ENCODE data around the gene DSCAML1.
"Not testable (repeated sequence)": the region's sequence is repeated elsewhere in the genome, so short reads cannot be mapped to it uniquely, and the experiment has no call there.

The DSCAML1 gene

DNA sequence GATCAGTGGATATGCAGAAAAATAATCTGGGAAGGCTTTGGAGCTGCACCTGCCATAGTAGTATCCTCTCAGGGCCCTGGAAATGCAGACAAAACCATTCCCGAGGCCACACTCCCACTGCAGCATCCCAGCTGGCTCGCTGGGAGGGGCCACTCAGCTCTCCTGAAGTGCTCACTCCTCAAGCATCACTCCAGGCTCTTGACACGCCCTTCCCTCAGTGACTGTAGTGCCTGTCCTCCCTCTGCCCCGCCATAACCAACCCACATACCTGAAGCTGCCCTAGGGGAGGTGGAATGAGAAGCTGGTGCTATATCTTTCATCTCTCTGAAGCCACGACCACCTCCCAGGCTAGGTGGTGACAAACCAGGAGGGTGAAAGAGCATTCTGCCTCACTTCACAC, 4.8 kb downstream of the DSCAML1 start:
- DNase-seq, result no peak

DNA sequence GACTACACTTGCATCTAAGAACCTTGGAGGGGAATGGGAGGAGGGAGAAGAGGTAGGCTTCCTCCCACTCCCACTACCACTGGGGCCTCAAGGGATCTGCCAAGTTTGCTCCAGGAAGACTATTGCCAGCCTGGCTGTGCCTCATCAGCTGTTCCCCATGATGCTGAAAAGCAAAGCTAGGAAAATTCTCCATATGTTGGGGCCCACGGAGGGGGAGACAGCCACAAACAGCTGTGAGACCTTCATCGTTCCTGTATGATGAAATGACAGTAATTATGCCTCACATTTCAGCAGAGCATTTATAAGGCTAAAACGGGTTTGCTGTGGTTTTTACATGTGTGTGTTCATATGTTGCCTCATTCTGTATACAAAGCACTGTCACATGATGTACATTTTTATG, 6.7 kb downstream of the DSCAML1 start:
- no peak for DNase-seq

DNA sequence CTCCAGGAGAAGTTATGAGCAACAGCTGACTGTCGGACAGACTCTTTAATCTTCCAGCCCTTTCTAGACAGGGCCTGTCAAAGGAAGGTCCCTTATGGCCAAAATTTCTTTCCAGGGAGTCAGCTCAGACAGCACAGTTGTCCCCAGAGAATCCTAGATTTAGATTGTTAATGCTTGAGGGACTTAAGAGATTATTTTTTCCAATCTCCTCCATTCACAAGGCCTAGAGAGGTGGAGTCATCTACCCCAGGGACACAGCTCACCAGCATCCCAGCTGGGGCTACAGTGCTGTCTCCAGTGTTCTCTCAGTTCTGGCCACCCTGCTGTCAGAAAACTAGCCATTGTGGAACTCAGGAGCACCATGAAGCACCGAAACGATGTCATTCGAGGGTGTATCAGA, 7.8 kb downstream of the DSCAML1 start:
- no peak for DNase-seq

DNA sequence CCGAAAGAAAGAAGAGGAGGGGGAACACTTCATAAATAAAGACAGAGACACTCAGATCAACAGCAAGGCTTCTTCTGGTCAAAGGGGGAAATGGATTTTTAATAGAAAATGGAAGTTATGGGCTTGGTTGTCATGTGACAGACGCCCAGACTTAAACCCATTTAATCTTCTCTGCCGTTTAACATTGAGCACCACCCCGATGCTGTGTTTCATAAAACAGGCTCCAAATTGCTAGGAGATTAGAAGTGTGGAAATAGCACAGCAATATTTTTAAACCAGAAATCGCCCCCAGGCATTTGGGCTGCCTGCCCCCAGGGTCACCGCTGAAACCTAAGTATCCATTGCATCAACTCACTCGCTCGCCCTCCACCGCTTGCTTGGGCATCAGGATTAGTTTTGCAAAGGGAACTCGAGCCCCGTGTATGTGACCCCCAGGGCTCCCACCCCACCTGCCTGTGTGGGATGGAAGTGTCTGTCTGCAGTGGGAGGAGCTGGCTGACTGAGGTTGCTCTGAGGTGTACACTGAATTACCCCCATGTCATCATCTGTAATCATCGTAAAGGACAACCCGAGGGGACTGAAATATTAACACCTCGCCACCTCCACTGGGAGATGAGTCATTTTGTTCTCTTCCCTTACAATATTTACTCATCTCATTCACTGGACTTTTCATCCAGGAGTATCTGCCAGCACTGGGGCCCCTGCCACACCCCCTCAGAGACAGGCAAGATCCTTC, 10.7 kb downstream of the DSCAML1 start:
- no peak for DNase-seq

DNA sequence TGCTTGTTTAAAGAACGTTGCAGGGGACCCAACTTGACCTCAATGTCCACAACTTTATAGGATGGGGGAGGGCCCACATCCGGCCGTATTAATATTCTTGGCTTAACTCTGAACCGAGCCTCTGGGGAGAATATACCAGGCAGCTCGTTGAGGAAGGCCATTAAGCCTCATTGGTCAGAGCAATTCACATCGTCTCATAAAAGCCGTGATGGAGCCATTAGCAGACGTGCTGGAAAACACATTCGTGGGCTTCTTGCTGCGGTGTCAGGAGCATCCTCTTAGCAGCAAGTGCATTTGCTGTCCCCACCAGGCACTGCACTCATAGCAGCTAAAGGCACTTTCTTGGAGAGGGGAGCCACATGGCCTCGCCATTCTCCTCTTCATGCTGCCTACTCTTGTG, 14.9 kb downstream of the DSCAML1 start:
- DNase-seq, result no peak

DNA sequence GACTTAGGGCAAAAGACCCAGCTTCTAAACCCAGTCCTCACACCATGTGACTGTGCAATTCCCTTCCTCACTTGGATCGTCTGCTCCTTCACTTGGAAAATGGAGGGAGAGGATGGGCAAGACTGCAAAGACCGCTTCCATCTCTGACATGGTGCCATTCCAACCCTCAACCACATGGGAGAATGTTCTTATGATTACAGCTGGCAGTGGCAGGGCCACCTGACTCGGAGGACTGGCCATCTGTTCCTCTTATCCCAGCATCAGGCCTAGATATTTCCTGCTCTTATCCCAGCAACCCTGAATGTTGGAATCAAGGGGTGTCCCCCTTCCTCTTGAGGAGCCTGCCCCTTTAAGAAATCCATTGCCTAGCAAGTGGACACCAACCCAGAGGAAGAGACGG, 15.4 kb downstream of the DSCAML1 start:
- no peak for DNase-seq

DNA sequence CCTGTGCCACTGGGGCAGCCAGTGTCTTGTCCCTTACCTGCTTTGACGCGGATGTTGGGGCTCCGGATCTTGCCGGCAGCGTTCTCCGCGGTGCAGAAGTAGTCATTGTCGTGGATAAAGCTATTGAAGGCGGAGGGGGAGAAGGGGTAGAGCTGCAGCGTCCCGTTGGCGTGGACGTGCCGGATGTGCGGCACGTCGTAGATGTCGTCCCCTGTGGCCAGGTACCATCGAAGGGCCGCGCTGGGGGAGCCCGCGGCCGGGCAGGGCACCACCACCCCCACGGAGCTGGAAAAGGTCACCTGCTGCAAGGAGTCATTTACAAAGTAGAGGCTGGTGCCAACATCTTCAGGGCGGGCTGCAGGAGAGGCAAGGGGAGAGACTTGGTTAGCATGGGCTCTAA, 16.6 kb downstream of the DSCAML1 start:
- DNase-seq, result no peak

DNA sequence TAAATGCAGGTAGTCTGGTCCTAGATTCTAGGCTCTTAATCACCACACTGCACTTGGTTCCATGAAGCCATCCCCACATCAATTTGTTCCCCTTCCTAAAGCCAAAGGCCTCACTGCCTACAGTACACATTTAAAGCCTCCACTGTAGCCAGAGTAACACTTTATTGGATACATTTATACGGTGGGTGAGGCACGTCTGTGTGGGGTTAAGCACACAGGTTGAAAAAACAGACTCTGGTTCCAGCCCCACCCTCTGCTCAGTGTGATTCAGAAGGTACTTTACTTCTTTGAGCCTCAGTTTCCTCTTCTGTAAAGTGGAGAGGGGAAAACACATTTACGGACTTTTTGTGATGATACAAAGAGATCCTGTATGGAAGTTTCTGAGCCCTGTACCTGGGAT, 22.5 kb downstream of the DSCAML1 start:
- no peak for DNase-seq

DNA sequence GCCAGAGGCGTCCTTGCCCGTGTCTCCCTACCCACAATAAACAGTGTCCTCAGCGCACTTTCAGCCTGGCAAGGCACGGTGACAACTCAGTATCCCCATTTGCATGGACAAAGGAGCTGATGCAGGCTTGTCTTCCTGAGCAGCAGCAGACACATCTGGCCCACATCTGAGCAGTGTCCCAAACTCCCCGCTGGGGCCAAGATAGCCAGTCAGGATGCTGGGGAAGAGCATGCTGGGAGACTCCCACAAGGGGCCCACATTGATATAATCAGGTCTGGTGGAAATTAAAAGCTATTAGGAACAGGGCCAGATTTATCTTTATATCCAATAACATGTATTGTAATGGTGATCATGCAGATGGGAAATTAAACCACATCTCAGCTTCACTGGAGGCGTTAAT, 24.7 kb downstream of the DSCAML1 start:
- no peak for DNase-seq

DNA sequence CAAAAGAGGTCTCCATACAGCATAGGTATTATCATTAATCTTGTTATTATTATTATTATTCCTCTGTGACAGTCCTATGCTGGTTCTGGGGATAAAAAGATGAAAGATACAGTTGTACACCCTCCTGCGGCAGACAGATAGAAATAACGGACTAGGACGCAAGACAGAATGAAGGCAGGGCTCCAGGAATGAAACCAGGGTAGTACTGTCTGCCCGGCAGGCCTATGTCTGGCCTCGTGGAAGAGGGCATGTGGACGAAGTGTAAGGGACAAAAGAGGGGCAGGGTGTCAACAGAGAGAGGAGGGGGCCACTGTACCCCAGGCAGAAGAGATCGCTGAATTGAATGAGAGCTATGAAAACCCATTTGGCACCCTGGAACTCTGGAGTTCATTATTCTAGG, 25.2 kb downstream of the DSCAML1 start:
- DNase-seq, result no peak

DNA sequence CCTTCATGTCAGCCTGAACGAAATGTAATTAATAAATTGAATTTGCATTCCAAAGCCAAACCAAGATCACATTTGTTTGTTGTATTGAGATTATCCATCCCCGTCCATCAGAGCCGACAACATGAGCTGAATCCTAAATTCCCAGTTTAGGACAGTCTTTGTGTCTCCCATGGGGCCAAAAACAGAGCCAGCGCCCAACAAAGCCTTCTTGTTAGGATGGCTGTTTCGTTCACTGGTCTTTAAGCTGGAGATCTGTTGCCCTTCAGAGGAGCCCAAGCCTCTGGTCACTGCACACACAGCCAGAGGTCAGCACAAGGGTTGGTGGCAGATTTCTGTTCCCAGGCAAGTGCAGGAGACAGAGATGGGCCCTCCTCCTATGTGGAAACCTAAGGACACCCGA, 25.8 kb downstream of the DSCAML1 start:
- no peak for DNase-seq

DNA sequence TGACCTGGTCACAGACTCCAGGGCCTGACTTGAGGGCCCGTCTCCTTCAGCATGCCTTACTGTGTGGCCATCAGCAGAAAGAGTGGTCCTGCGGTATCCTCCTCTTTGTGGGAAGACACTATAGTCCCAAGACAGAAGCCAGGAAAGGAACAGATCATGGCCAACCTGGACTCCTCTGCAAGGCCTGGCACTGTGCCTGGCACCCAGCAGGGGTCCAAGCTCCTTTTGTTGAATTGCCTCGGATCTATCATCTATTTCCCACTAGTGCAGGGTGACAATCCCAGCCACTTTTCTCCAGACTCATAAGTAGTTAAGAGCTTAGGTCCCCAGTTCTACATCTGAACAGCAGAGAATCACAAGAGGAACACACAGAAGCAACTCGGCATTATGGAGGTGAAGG, 27.0 kb downstream of the DSCAML1 start:
- no peak for DNase-seq

DNA sequence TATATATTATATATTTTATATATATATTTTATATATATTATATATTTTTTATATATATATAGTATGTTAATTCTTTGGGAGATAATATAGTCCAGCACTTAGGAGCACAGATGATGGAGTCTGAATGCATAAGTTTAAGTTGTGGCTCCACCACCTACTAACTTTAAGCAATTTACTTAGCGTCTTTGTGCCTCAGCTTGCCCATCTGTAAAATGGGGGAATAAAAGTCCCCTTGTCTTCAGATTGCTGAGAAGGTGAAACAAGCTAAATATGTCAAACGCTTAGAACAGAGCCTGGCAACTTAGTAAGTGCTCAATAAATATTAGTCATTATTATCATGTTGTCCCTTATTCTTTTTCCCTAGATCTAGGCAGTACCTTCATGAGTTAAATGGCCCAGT, 27.5 kb downstream of the DSCAML1 start:
- DNase-seq, result no peak

DNA sequence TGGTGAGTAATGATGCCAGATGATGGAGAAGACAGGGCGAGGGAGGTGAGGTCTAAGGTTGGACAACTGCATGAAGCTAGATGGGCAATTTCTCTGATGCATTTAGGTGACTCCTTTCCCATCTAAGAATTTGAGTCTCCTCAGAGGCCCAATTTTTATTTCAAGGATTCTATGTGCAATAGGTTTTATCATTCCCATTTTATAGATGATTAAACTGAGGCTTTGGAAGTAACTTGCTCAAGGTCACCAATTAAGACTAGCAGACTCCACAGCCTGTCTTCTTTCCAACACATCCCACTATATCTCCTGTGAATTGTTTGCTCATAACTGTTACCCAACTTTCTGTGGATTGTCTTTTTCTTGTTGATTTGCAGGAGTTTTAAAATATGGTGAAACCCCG, 28.5 kb downstream of the DSCAML1 start:
- no peak for DNase-seq

DNA sequence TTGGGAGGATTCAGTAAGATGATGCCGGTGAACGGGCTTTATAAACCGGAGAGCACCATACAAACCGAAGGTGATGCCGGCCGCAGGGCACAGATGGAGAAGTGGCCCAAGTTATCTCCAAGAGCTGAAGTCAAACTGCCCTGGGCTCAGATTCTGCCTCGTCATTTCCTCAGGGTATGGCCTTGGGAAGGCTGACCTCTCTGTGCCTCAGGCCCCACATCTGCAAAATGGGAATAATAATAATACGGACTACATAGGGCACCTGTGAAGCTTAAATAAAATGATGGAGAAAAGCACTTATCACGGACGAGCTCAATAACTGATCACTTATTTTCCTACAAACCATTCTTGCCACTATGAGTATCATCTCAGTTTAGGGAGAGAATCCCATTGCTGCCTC, 29.9 kb downstream of the DSCAML1 start:
- DNase-seq, result no peak

DNA sequence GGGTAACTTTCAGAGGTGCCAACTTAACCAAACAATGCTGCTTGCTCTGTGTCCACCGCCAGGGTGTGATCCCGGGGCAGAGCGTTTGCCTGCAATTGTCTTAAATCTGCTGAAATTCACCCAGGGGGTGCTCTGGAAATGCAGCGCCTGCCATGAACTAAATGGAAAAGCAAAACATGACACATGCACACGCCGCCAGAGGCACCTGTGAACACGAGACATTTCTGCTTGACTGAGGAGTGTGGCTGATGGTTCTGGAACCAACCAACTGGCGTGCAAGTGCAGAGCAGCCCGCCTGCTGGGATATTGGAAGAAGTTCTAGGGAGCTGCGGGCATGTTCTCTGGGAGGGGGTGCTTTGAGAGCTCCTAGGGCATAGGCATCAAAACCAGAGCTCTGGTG, 30.4 kb downstream of the DSCAML1 start:
- no peak for DNase-seq

DNA sequence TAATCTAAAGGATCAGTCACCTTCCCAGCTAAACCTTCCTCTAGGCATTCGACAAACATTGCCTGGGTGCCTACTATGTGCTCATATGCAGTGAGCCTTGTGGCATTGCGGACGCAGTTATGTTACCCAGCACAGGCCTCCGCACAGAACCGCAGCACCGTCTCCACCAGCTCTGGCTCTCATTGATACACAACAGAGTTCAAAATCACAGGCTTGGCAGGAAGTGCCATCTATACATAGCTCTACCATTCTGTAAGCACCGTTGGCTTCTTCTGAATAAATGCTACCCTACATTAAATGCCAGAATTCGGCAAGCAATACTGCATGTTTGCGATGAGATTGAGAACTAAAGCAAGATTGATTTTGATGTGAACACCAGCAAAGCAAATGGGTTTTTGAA, 31.0 kb downstream of the DSCAML1 start:
- no peak for DNase-seq

DNA sequence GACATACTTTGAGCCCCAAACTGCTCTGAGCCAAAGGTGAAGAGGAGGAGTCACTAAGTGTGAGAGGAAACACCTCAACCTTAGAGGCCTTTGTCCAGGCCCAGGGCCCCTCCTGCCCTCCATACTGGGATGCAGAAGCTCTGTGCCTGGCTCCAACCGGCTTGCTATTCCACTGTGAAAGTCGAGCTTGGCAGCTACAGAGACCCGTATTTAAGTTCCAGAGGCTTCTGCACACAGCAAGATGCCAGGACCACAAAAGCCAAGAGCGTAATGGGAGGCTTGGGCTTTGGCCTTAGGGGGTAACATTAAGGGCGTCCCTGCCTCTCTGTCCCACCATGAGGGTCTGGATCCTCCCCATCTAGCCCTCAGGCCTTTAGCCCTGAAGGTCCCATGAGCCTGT, 31.9 kb downstream of the DSCAML1 start:
- DNase-seq, result no peak

DNA sequence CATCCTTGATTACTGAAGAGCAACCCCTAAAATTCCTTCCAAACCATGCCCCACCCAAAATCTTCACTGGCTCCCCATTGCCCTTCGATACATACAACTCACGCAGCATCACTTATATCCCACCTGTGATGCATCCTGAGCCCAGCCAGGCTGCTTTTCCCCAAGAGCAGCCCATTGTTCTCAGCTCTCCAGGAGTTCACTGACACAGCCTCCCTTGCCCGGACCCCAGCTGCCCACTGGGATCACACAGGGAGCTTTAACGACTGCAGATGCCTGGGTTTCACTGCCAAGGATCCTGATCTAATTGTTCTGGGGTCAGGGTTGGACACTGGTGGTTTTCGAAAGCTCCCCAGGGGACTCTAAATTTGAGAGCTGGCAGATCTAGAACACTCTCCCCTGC, 33.6 kb downstream of the DSCAML1 start:
- DNase-seq, result not testable (repeated sequence)

DNA sequence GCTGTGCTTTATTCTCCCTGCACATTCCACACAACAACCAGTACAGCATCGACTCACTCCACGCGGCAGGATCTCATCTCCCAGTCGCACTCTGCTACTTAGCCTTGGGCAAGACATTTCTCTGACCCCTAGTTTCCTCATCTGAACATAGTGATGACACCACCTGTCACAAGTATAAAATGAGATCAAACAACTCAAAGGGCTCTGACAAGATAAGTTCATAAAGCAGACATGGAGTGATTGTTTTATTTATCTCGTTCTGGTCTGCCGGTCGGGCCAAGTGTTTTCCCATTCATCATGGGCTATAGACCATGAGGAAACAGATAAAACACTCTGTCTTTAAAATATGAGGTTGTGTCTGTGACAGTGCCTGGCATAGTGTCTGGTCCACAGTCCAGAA, 35.0 kb downstream of the DSCAML1 start:
- no peak for DNase-seq

DNA sequence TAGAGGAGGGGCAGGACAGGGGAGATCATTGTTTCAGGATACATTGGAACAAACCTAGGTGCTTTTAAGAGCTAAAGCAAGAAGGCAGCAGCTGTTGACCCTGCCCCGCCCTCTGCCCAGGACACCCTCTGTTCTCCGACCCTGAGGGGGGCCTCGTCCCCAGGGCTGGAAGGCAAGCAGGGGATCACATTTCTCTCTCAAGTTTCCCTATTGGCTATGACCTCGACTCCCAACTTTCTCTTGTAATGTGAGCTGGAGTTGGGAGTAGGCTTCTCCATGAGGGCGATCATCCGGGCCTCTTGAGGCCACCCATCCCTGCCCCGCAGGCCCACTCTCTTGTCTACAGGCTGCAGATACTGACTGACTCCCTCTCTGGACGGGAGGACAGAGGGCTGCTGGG, 37.7 kb downstream of the DSCAML1 start:
- no peak for DNase-seq

DNA sequence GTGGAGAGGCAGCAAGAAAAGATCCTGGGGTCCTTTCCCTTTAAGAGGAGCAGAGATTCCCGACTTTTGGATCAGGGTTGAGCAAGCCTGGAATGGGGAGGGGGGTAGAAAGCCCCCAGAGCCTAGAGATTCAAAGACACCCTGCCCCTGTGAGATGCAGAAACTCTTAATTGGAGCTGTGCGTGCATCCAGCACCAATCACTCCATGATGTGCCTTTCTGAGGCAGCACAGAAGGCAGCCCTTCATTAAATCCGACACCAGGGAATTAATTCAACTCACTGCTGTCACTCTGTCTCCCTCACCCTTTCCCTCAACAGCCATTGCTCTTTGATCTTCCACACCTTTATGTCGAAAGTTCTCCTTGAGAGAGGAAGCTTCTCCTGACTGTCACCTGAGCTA, 43.0 kb downstream of the DSCAML1 start:
- no peak for DNase-seq

DNA sequence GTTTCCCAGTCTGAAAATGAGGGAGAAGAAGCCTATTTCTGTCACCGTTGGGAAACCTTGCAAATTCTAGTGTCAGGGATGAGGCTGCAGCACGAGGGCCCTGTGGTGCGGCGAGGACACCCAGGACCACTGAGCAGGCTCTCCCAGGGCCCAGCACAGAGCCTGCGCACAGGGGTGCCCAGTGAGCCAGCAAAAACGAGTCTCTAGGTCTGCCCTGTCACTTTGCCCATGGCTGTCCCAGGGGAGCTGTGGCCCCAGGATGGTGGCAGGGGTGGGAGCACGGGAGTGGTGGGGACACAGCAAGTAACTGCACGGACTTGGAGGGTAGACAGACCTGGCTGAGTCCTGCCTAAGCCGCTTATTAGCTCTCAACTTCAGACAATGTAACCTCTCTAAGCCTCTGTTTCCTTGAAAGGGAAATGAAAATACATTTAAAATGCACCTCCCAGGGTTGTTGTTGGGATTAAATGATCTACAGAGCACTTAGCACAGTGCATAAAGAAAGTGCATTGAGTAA, 44.2 kb downstream of the DSCAML1 start:
- DNase-seq, result no peak

DNA sequence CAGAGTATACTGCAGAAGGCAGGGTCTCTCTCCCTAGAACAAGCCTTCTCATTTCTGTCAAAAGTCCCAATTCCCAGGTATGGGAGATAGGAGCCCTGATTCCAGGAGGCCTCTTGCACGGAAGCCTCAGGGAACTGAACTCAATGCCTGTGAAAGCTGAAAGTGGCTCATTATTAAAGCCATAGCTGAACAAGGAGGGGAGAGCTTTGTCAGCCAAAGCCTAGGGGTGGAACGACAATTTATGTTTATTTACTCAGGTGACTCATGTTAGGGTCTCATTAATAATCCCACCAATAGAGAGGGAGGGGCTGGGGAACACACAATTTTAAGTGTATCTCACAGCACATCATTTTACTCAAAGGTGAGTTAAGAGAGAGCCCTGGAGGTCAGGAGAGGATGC, 44.9 kb downstream of the DSCAML1 start:
- no peak for DNase-seq

DNA sequence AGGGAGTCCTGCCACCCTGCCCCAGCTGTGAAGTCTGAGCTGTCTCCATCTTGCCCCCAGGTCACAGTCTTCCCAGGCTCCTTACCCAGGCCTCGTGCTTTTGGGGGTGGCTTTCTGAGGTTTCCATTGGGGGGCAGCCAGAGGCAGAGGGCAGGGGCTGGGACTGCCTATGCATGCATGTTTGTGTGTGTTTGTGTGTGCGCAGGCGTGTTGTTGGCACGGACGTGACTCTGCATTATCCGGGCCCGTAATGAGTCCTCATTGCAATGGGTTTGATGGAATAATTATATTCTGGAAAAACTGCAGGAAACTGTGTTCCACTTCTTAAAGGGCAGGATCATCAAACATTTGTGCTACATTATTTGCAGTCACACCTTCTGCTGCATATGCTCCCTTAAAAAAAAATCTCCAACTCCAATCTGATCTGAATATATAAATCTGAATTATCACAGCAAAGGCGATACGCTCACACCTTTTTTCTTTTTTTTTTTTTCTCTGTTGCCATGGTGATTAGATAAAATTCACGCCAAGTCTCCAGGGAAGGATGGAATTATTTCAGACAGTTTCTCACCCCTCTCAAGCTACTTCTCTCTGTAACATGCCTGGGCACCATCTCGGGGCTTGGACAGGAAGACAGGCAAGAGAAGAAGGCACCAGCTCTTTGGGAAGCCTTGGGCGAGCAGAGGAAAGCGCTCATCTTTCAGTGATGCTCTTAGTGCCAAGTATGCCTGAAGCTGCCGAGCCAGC, 45.9 kb downstream of the DSCAML1 start:
- no peak for DNase-seq

All from activated gamma-delta T cell treated with Interleukin-2 at 50 U/mL for 16 hours (primary cell).